Upper lobe of left lung (tissue), 6 donors: ENCODE data around the gene PPP1R2. TPM values are rescaled to one million over a fixed set of nuclear protein-coding genes. Genes with fewer than 3 reads are reported as not detected.

Experiments used
- ATAC-seq, 2 donors: fragments of 200-7000 bp; cut with Tn5 transposase; one replicate each; pipeline ENCODE4 v1.9.1; 2022; ENCODE audit warnings: mild to moderate bottlenecking in 2 of 2, moderate library complexity in 2 of 2; ENCODE audit not compliant: low FRiP score in 2 of 2
- DNase-seq, 2 donors: peaks; one replicate each; pipeline ENCODE4 v3.0.0-alpha.2; 2019 to 2020
- H3K27ac ChIP-seq, 4 donors: fragments of 200-600 bp; sonication (generic); one replicate each; pipeline ENCODE4 v1.5.1; 2016 to 2019
- H3K27me3 ChIP-seq, 4 donors: fragments of 200-600 bp; sonication (generic); one replicate each; pipeline ENCODE4 v1.5.1; 2017 to 2019
- H3K36me3 ChIP-seq, 4 donors: fragments of 200-600 bp; sonication (generic); one replicate each; pipeline ENCODE4 v1.5.1; 2016 to 2019
- H3K4me1 ChIP-seq, 4 donors: fragments of 200-600 bp; sonication (generic); one replicate each; pipeline ENCODE4 v1.5.1; 2018 to 2019
- H3K4me3 ChIP-seq, 4 donors: fragments of 200-600 bp; sonication (generic); one replicate each; pipeline ENCODE4 v1.5.1; 2017 to 2019; ENCODE audit warnings: mild to moderate bottlenecking in 2 of 4, moderate library complexity in 1 of 4
- H3K9me3 ChIP-seq, 4 donors: fragments of 200-600 bp; sonication (generic); one replicate each; pipeline ENCODE4 v1.5.1; 2018 to 2019
- CTCF ChIP-seq, 6 experiments: fragments of 450-650 bp in 4 of 6; fragments of 200-600 bp in 2 of 6; sonication (generic) in 2 of 6; IDR thresholded peaks; one replicate each; pipeline ENCODE4 v1.5.1; 2016 to 2019; ENCODE audit warnings: antibody characterized with exemption in 6 of 6
- EP300 ChIP-seq, 4 donors: sonication (generic); formaldehyde crosslinking; IDR thresholded peaks; one replicate each; pipeline ENCODE4 v1.5.1; 2017; ENCODE audit warnings: antibody characterized with exemption in 4 of 4, control low read depth in 2 of 4
- POLR2A ChIP-seq, 4 donors: fragments of 450-650 bp; IDR thresholded peaks; one replicate each; pipeline ENCODE4 v1.5.1; 2016 to 2017; ENCODE audit warnings: antibody characterized with exemption in 4 of 4, mild to moderate bottlenecking in 2 of 4
- POLR2AphosphoS5 ChIP-seq, 2 donors: sonication (generic); formaldehyde crosslinking; IDR thresholded peaks; one replicate each; pipeline ENCODE4 v1.5.1; 2017; ENCODE audit warnings: antibody characterized with exemption in 2 of 2
- whole genome bisulfite sequencing, 2 donors: methylation state at CpG; one replicate each; pipeline ENCODE4 v1.1.5; 2017 to 2018; 5-methylcytosine and 5-hydroxymethylcytosine counted together
- total RNA-seq, 6 donors: library from RNA; depleted of rRNA in 4 of 6; stranded (reverse); fragments of >200 nt in 4 of 6; gene quantifications; one replicate each; pipeline versions ENCODE4 v1.1.0 to v1.2.1, GENCODE V29; 2016 to 2021
- donor health status: DM: no; HTN: no; CAD: no; lungs with moderate emphysema.
- donor health status: DM: no; HTN: yes; CAD: no; lungs with severe emphysema.

PPP1R2 gene
- total RNA-seq, 6 donors from 2014 or later, result 38.5 to 170 (median 61.2) TPM

DNA sequence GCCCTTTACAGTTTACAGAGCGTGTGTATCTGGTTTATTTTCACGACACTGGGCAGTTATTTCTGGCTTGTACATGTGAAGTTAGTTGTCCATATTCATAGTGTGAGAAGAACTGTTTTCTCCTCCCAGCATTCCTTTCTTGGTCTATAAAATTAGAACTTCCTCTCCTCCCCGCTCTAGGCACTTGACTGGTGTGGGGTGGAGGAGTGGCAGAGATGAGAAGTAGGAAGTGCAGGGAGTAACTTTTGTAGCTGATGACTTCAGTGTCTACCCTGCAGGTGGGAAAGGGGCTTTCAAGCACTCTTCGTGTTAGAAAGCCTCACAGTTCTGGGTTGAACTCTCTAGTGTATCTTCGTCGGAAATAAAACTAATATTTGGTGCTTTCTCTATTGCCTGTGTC, 27.2 kb upstream of the PPP1R2 start:
- Histone ChIP-seq H3K27ac (no peak overlapping the region), H3K27me3 (no peaks in the 10 kb centered on the region), H3K4me3 (no peak overlapping the region), H3K36me3 (no peaks in the 10 kb centered on the region), H3K9me3 (no peaks in the 10 kb centered on the region), H3K4me1 (no peaks in the 10 kb centered on the region)
- DNase-seq, result no peak
- 78 to 89% methylated on average over 6 of the region's 6 CpGs for WGBS, 2 donors
- no peak for TF ChIP-seq EP300 (IDR thresholded peaks at IDR 0.05)
- no peak for TF ChIP-seq CTCF (IDR thresholded peaks at IDR 0.05)
- TF ChIP-seq POLR2A (IDR thresholded peaks at IDR 0.05), result no peak
- no peak for TF ChIP-seq POLR2AphosphoS5 (IDR thresholded peaks at IDR 0.05)
- no peak for ATAC-seq

DNA sequence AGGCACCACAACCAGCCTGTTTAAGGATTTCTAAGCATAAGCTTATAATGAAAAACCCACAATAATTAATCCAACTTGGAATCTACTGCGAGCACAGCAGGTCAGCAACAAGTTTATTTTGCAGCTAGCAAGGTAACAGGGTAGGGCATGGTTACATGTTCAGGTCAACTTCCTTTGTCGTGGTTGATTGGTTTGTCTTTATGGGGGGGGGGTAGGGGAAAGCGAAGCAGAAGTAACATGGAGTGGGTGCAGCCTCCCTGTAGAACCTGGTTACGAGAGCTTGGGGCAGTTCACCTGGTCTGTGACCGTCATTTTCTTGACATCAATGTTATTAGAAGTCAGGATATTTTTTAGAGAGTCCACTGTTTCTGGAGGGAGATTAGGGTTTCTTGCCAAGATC, 25.5 kb upstream of the PPP1R2 start:
- no peak for TF ChIP-seq POLR2A (IDR thresholded peaks at IDR 0.05)
- TF ChIP-seq POLR2AphosphoS5 (IDR thresholded peaks at IDR 0.05), result no peak
- no peak for TF ChIP-seq CTCF (IDR thresholded peaks at IDR 0.05)
- TF ChIP-seq EP300 (IDR thresholded peaks at IDR 0.05), result no peak
- H3K36me3 ChIP-seq, result no peaks in the 10 kb centered on the region
- H3K4me1 ChIP-seq, result no peaks in the 10 kb centered on the region
- H3K27me3 ChIP-seq, result no peaks in the 10 kb centered on the region
- H3K27ac ChIP-seq, result no peak overlapping the region
- DNase-seq (no peak), ATAC-seq (no peak)
- 84 to 86% methylated on average over 5 of the region's 5 CpGs for WGBS, 2 donors
- no peaks in the 10 kb centered on the region for H3K9me3 ChIP-seq
- no peak overlapping the region for H3K4me3 ChIP-seq

GRCh38 chr3:195566797-195567196, 23.7 kb upstream of the PPP1R2 start:
- H3K27ac ChIP-seq, result no peak overlapping the region
- H3K4me3 ChIP-seq, result no peak overlapping the region
- no peaks in the 10 kb centered on the region for H3K27me3 ChIP-seq
- WGBS, 2 donors, result 69 to 75% methylated on average over 6 of the region's 6 CpGs
- H3K9me3 ChIP-seq, result no peaks in the 10 kb centered on the region
- no peak for ATAC-seq
- no peak for TF ChIP-seq EP300 (IDR thresholded peaks at IDR 0.05)
- TF ChIP-seq CTCF (IDR thresholded peaks at IDR 0.05), result no peak
- no peak for TF ChIP-seq POLR2AphosphoS5 (IDR thresholded peaks at IDR 0.05)
- TF ChIP-seq POLR2A (IDR thresholded peaks at IDR 0.05), result no peak
- H3K36me3 ChIP-seq, result no peaks in the 10 kb centered on the region
- no peaks in the 10 kb centered on the region for H3K4me1 ChIP-seq
- peak in 1 of 2 donors; percentile 26 for DNase-seq

- TF ChIP-seq POLR2AphosphoS5 (IDR thresholded peaks at IDR 0.05) (no peak), CTCF (IDR thresholded peaks at IDR 0.05) (no peak), EP300 (IDR thresholded peaks at IDR 0.05) (no peak), POLR2A (IDR thresholded peaks at IDR 0.05) (no peak)
- no peak for DNase-seq
- Histone ChIP-seq H3K4me1 (no peaks in the 10 kb centered on the region), H3K36me3 (no peaks in the 10 kb centered on the region), H3K27ac (no peak overlapping the region), H3K9me3 (no peaks in the 10 kb centered on the region), H3K27me3 (no peaks in the 10 kb centered on the region), H3K4me3 (no peak overlapping the region)
- no peak for ATAC-seq
- 58 to 62% methylated on average over 7 of the region's 7 CpGs for WGBS, 2 donors
These were observed 22.6 kb upstream of the PPP1R2 start for GRCh38 chr3:195565716-195566115.

DNA sequence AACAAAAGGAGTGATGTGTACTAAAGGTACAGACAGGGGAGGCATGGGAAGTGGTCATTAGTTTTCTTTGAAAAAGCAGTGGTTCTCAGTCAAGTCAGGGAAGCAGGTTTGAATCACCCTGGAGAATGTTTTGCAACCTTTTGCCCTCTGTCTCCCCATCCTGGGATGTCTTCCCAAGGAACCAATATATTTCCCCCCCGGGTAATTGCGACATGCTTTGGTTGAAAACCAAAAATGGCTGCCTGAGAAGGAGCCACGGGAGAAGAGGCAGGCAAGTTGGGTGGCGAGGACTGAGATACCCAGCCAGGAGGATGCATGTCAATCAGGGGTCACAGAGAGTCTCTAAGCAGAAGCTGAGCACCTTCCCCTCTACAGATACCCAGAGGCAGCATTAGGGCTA, 20.2 kb upstream of the PPP1R2 start:
- no peak for DNase-seq
- H3K4me1 ChIP-seq, result no peaks in the 10 kb centered on the region

More for the DNA sequence above, 20.2 kb upstream of the PPP1R2 start:
- no peaks in the 10 kb centered on the region for H3K36me3 ChIP-seq
- no peaks in the 10 kb centered on the region for H3K9me3 ChIP-seq
- H3K27ac ChIP-seq, result no peak overlapping the region
- no peak for ATAC-seq
- H3K4me3 ChIP-seq, result no peak overlapping the region
- 83 to 85% methylated on average over 4 of the region's 4 CpGs for WGBS, 2 donors
- H3K27me3 ChIP-seq, result no peaks in the 10 kb centered on the region
- TF ChIP-seq CTCF (IDR thresholded peaks at IDR 0.05), result no peak
- TF ChIP-seq POLR2A (IDR thresholded peaks at IDR 0.05), result no peak
- no peak for TF ChIP-seq EP300 (IDR thresholded peaks at IDR 0.05)
- no peak for TF ChIP-seq POLR2AphosphoS5 (IDR thresholded peaks at IDR 0.05)
